H1 (cell line): ENCODE measurements around the gene SPCS1. TPM values are rescaled to one million over a fixed set of nuclear protein-coding genes. Genes with fewer than 3 reads are reported as not detected.

Source experiments
- CTCF ChIA-PET: fragments of 300-600 bp; sonication (Branson Sonifier 250); formaldehyde crosslinking; loops from one replicate; lab custom pipeline; 2021; ENCODE audit not compliant: partially characterized antibody; lab: Charles Lee
- POLR2A ChIA-PET: fragments of 300-600 bp; sonication (Branson Sonifier 250); formaldehyde crosslinking; loops from one replicate; lab custom pipeline; 2021; ENCODE audit warnings: inconsistent platforms; ENCODE audit not compliant: partially characterized antibody; lab: Charles Lee
- DNase-seq, 2 experiments: peaks; one replicate each; pipeline versions ENCODE4 v3.0.0 to v3.0.0-alpha.2; 2010 to 2022; ENCODE audit warnings: low spot score in 2 of 2, low read depth in 1 of 2, mixed read lengths in 1 of 2
- FAIRE-seq: peaks from 2 replicates; lab custom pipeline; 2011; peaks lifted over from hg19 to GRCh38; lab: Jason Lieb, UNC
- H2AFZ ChIP-seq: 2 replicates; pipeline ENCODE4 v1.8.1; 2012; ENCODE audit warnings: low read length, inconsistent platforms
- H2AK5ac ChIP-seq: 2 replicates; pipeline ENCODE4 v1.6.1; 2013; ENCODE audit warnings: low read depth, low read length
- H2BK120ac ChIP-seq: replicated peaks from 2 replicates; pipeline ENCODE3; 2013; ENCODE audit warnings: low read depth, low read length, inconsistent platforms
- H2BK12ac ChIP-seq: 2 replicates; pipeline ENCODE4 v1.6.1; 2013; ENCODE audit warnings: low read depth, low read length
- H2BK15ac ChIP-seq: 2 replicates; pipeline ENCODE4 v1.6.1; 2013; ENCODE audit warnings: low read length
- H2BK20ac ChIP-seq: 2 replicates; pipeline ENCODE4 v1.6.1; 2013; ENCODE audit warnings: low read length
- H2BK5ac ChIP-seq: 2 replicates; pipeline ENCODE4 v1.6.1; 2013; ENCODE audit warnings: low read depth, low read length
- H3K14ac ChIP-seq: 2 replicates; pipeline ENCODE4 v1.6.1; 2013; ENCODE audit warnings: inconsistent platforms; ENCODE audit not compliant: insufficient read length
- H3K18ac ChIP-seq: 2 replicates; pipeline ENCODE4 v1.6.1; 2013; ENCODE audit warnings: low read length; ENCODE audit errors: extremely low read depth
- H3K23ac ChIP-seq: 2 replicates; pipeline ENCODE4 v1.6.1; 2013; ENCODE audit warnings: inconsistent platforms; ENCODE audit not compliant: insufficient read length
- H3K23me2 ChIP-seq: 2 replicates; pipeline ENCODE4 v1.6.1; 2013; ENCODE audit warnings: low read depth, low read length
- H3K27ac ChIP-seq: 2 replicates; pipeline ENCODE4 v1.6.1; 2011; ENCODE audit warnings: low read depth, low read length, inconsistent platforms
- H3K27me3 ChIP-seq, 4 experiments: replicated peaks in 1 of 4; 1 replicate in 1 of 4; 2 replicates in 3 of 4; pipeline versions ENCODE4 v1.6.1 to v1.8.1; 2011 to 2013; ENCODE audit warnings: low read length in 3 of 4, mild to moderate bottlenecking in 3 of 4, inconsistent platforms in 2 of 4, mixed read lengths in 2 of 4, moderate library complexity in 1 of 4; ENCODE audit not compliant: control insufficient read depth in 3 of 4, insufficient read depth in 3 of 4; ENCODE audit errors: extremely low read depth in 1 of 4
- H3K36me3 ChIP-seq, 4 experiments: 2 replicates each; pipeline versions ENCODE4 v1.6.1 to v1.8.1; 2011 to 2013; ENCODE audit warnings: mild to moderate bottlenecking in 4 of 4, low read length in 3 of 4, moderate library complexity in 2 of 4, control low read depth in 1 of 4, inconsistent platforms in 1 of 4; ENCODE audit not compliant: insufficient read depth in 4 of 4, control insufficient read depth in 2 of 4
- H3K4ac ChIP-seq: replicated peaks from 2 replicates; pipeline ENCODE3; 2013; ENCODE audit warnings: low read length, low read depth, mixed read lengths, inconsistent platforms; ENCODE audit not compliant: insufficient read length
- H3K4me1 ChIP-seq, 4 experiments: replicated peaks in 1 of 4; 1 replicate in 1 of 4; 2 replicates in 3 of 4; pipeline versions ENCODE4 v1.6.1 to v1.8.1; 2011 to 2013; ENCODE audit warnings: low read length in 3 of 4, inconsistent platforms in 2 of 4, mixed read lengths in 1 of 4; ENCODE audit not compliant: insufficient read depth in 4 of 4, control insufficient read depth in 3 of 4
- H3K4me2 ChIP-seq, 2 experiments: 2 replicates each; pipeline versions ENCODE4 v1.6.1 to v1.8.1; 2011 to 2013; ENCODE audit warnings: low read depth in 2 of 2, low read length in 2 of 2, control low read depth in 1 of 2, inconsistent platforms in 1 of 2, mild to moderate bottlenecking in 1 of 2; ENCODE audit not compliant: insufficient read depth in 1 of 2
- H3K4me3 ChIP-seq, 4 experiments: fragments of 200-600, 300-600 bp in 1 of 4; sonication (generic), shearing (Covaris generic), sonication (Bioruptor Twin) in 1 of 4; 2 replicates each; pipeline versions ENCODE4 v1.5.1 to v1.8.1; 2011 to 2016; ENCODE audit warnings: low read length in 4 of 4, low read depth in 3 of 4, control low read depth in 2 of 4, inconsistent platforms in 2 of 4, mild to moderate bottlenecking in 2 of 4, mixed read lengths in 1 of 4, moderate library complexity in 1 of 4; ENCODE audit not compliant: insufficient read depth in 2 of 4; ENCODE audit errors: extremely low read depth in 1 of 4
- H3K56ac ChIP-seq: replicated peaks from 2 replicates; pipeline ENCODE3; 2013; ENCODE audit warnings: low read depth, mild to moderate bottlenecking, mixed read lengths, low read length, inconsistent platforms; ENCODE audit not compliant: insufficient read length
- H3K79me1 ChIP-seq: 2 replicates; pipeline ENCODE4 v1.6.1; 2013; ENCODE audit warnings: low read depth, low read length, control low read depth
- H3K79me2 ChIP-seq, 2 experiments: 2 replicates each; pipeline versions ENCODE4 v1.6.1 to v1.8.1; 2012 to 2013; ENCODE audit warnings: low read length in 2 of 2, mild to moderate bottlenecking in 2 of 2, inconsistent platforms in 1 of 2; ENCODE audit not compliant: insufficient read depth in 2 of 2, control insufficient read depth in 1 of 2
- H3K9ac ChIP-seq, 4 experiments: replicated peaks in 1 of 4; 1 replicate in 1 of 4; 2 replicates in 3 of 4; pipeline versions ENCODE4 v1.6.1 to v1.8.1; 2011 to 2013; ENCODE audit warnings: low read depth in 3 of 4, low read length in 3 of 4, control low read depth in 2 of 4, mild to moderate bottlenecking in 2 of 4, moderate library complexity in 2 of 4, inconsistent platforms in 1 of 4; ENCODE audit errors: extremely low read depth in 1 of 4
- H3K9me3 ChIP-seq, 2 experiments: 2 replicates each; pipeline versions ENCODE4 v1.6.1 to v1.8.1; 2012 to 2013; ENCODE audit warnings: mild to moderate bottlenecking in 2 of 2, moderate library complexity in 2 of 2, control low read depth in 1 of 2, inconsistent platforms in 1 of 2, low read depth in 1 of 2, low read length in 1 of 2, mixed read lengths in 1 of 2; ENCODE audit not compliant: insufficient read depth in 2 of 2
- H4K20me1 ChIP-seq, 2 experiments: replicated peaks in 1 of 2; 2 replicates each; pipeline versions ENCODE3 to v1.8.1; 2011 to 2013; ENCODE audit warnings: inconsistent platforms in 2 of 2, low read length in 2 of 2, mild to moderate bottlenecking in 1 of 2; ENCODE audit not compliant: insufficient read depth in 2 of 2, control insufficient read depth in 1 of 2
- H4K5ac ChIP-seq: 2 replicates; pipeline ENCODE4 v1.6.1; 2013; ENCODE audit warnings: low read length, low read depth, mixed read lengths, inconsistent platforms; ENCODE audit not compliant: insufficient read length
- H4K8ac ChIP-seq: 2 replicates; pipeline ENCODE4 v1.8.0; 2013; ENCODE audit warnings: mild to moderate bottlenecking, moderate library complexity, low read length, inconsistent platforms; ENCODE audit not compliant: insufficient read depth; ENCODE audit errors: extremely low read depth
- H4K91ac ChIP-seq: replicated peaks from 2 replicates; pipeline ENCODE3; 2013; ENCODE audit warnings: low read length, mixed read lengths, inconsistent platforms; ENCODE audit not compliant: insufficient read length
- RXRA ChIP-seq: IDR thresholded peaks from 2 replicates; pipeline ENCODE4 v1.6.1; 2011; ENCODE audit warnings: low read depth, mild to moderate bottlenecking, low read length, moderate library complexity; ENCODE audit not compliant: insufficient read depth
- TEAD4 ChIP-seq: IDR thresholded peaks from 2 replicates; pipeline ENCODE4 v1.6.1; 2012; ENCODE audit warnings: low read depth, low read length, inconsistent platforms, mixed read lengths
- polyA plus RNA-seq, 7 experiments: library from polyadenylated mRNA; depleted of rRNA in 3 of 7; stranded (reverse) in 5 of 7; unstranded in 2 of 7; fragments of >200 nt in 5 of 7; fragments of 200-250 nt in 2 of 7; gene quantifications; 1 replicate in 5 of 7; 2 replicates in 1 of 7; 4 replicates in 1 of 7; pipeline versions ENCODE4 v1.2.1 to v1.2.3, GENCODE V29; 2011 to 2013; ENCODE audit warnings: missing spikeins in 2 of 7, mixed read lengths in 2 of 7
- total RNA-seq: library from RNA; stranded (reverse); fragmentation: NEBNext Ultra II Directional; extraction: Animal tissue kit (Norgen Biotek cat#: 25700); gene quantifications from 2 replicates; pipeline ENCODE4 v1.2.1, GENCODE V29; 2021
- TF ChIP-seq, protein P1 (sequence below): IDR thresholded peaks from 2 replicates; pipeline ENCODE4 v1.6.1; 2011; ENCODE audit warnings: low read length, improper control_type of control experiment

SPCS1 gene
- total and polyA plus RNA-seq, 2 of the 8 experiments (the other 6 are each of a cell fraction or from before 2014, with no cell fraction given), result 104 to 191 TPM

DNA sequence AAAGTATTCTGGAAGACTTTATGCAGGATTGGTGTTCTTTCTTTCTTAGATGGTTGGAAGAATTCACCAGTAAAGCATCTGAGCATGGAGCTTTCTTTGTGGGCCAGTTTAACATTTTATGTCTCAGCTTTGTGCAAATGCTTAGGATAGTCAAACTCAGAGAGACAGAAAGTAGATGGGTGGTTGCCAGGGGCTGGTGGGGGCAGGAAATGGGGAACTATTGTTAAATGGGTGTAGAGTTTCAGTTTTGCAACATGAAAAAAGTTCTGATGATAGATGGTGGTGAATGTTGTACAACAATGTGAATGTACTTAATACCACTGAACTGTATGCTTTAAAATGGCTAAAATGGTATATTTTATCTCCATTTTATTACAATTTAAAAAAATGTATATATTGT is 24.8 kb downstream of the SPCS1 start:
- FAIRE-seq (no peak), DNase-seq (no peak)
- Histone ChIP-seq H2BK20ac (no peak overlapping the region), H4K91ac (no peak overlapping the region), H3K79me2 (no peaks in the 10 kb centered on the region), H3K4ac (no peak overlapping the region), H4K5ac (no peak overlapping the region), H2AK5ac (no peak overlapping the region), H3K27ac (no peak overlapping the region), H3K9me3 (no peaks in the 10 kb centered on the region), H3K14ac (no peak overlapping the region), H3K18ac (no peak overlapping the region), H2BK15ac (no peak overlapping the region), H2BK120ac (no peak overlapping the region), H3K36me3 (peaks cover 0 to 31% (median 21%) of the 10 kb centered on the region in 4 experiments; a peak in 5 of 8 replicates), H2BK12ac (no peak overlapping the region), H3K4me3 (no peak overlapping the region), H3K4me2 (no peak overlapping the region), H3K9ac (no peak overlapping the region), H4K8ac (no peak overlapping the region), H2BK5ac (no peak overlapping the region), H3K23ac (no peak overlapping the region), H3K56ac (no peak overlapping the region), H2AFZ (no peak overlapping the region), H4K20me1 (no peaks in the 10 kb centered on the region), H3K27me3 (no peaks in the 10 kb centered on the region), H3K23me2 (no peaks in the 10 kb centered on the region), H3K4me1 (no peaks in the 10 kb centered on the region), H3K79me1 (no peaks in the 10 kb centered on the region)
- POLR2A ChIA-PET, result interaction anchor here (1.1 kb wide), 1 partner anchor 44 kb away, joined by 3 read pairs; no protein-coding TSS in a partner anchor
- CTCF ChIA-PET, result interaction anchor here (0.9 kb wide), 1 partner anchor 11 kb away, joined by 3 read pairs; no protein-coding TSS in a partner anchor
- TF ChIP-seq, protein P1, sequence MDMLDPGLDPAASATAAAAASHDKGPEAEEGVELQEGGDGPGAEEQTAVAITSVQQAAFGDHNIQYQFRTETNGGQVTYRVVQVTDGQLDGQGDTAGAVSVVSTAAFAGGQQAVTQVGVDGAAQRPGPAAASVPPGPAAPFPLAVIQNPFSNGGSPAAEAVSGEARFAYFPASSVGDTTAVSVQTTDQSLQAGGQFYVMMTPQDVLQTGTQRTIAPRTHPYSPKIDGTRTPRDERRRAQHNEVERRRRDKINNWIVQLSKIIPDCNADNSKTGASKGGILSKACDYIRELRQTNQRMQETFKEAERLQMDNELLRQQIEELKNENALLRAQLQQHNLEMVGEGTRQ, result no peak
- no peak for TF ChIP-seq RXRA
- TF ChIP-seq TEAD4, result no peak
